Measurements from ENCODE around the gene OR9I1. TPM values are rescaled to one million over a fixed set of nuclear protein-coding genes. Genes with fewer than 3 reads are reported as not detected.

OR9I1 gene
- not detected in 2 replicates for total RNA-seq (2014; rRNA removed; shearing (Covaris generic))

- DNase-seq, result peak in 1 of 2 experiments; percentile 16
Measured at GRCh38 chr11:58125469-58125868, at the start of gene OR9I1. Gene OR9I1, minus strand, starts transcription at chr11:58125530. Its CDS starts 6,086 bp downstream, at chr11:58119444.

GRCh38 chr11:58165504-58166106 lies 40.3 kb upstream of the OR9I1 start:
- no peak for DNase-seq
- Histone ChIP-seq H3K27me3 (no peaks in the 10 kb centered on the region), H3K9me3 (replicated peaks) (no peaks in the 10 kb centered on the region), H3K36me3 (no peaks in the 10 kb centered on the region), H3K4me1 (no peaks in the 10 kb centered on the region), H3K27ac (no peak overlapping the region), H3K4me3 (no peak overlapping the region)

More at GRCh38 chr11:58125469-58125868, at the start of gene OR9I1:
- no peaks in the 10 kb centered on the region for H3K9me3 ChIP-seq (replicated peaks)
- no peaks in the 10 kb centered on the region for H3K4me1 ChIP-seq
- no peak within 1 kb of the TSS for H3K27ac ChIP-seq
- H3K36me3 ChIP-seq, result no peaks in the 10 kb centered on the region
- H3K4me3 ChIP-seq, result no peak within 1 kb of the TSS
- H3K27me3 ChIP-seq, result no peaks in the 10 kb centered on the region

GRCh38 chr11:58164990-58165389 lies 39.7 kb upstream of the OR9I1 start:
- H3K4me3 ChIP-seq, result no peak overlapping the region
- H3K27ac ChIP-seq, result no peak overlapping the region
- no peaks in the 10 kb centered on the region for H3K27me3 ChIP-seq
- H3K4me1 ChIP-seq, result no peaks in the 10 kb centered on the region
- no peak for DNase-seq
- H3K9me3 ChIP-seq (replicated peaks), result no peaks in the 10 kb centered on the region
- no peaks in the 10 kb centered on the region for H3K36me3 ChIP-seq

- Histone ChIP-seq H3K36me3 (no peaks in the 10 kb centered on the region), H3K4me3 (no peak overlapping the region), H3K9me3 (replicated peaks) (no peaks in the 10 kb centered on the region), H3K27ac (no peak overlapping the region), H3K27me3 (no peaks in the 10 kb centered on the region), H3K4me1 (no peaks in the 10 kb centered on the region)
- no peak for DNase-seq
Measured at GRCh38 chr11:58164389-58164788, 39.1 kb upstream of the OR9I1 start.

- DNase-seq, result no peak
- Histone ChIP-seq H3K4me1 (no peaks in the 10 kb centered on the region), H3K27me3 (no peaks in the 10 kb centered on the region), H3K27ac (no peak overlapping the region), H3K9me3 (replicated peaks) (no peaks in the 10 kb centered on the region), H3K4me3 (no peak overlapping the region), H3K36me3 (no peaks in the 10 kb centered on the region)
Measured at GRCh38 chr11:58152781-58153180, 27.5 kb upstream of the OR9I1 start.

- H3K36me3 ChIP-seq, result no peaks in the 10 kb centered on the region
- no peak for DNase-seq
- peaks cover 3% of the 10 kb centered on the region; the same call in 1 of the 2 replicates for H3K4me1 ChIP-seq
- no peak overlapping the region for H3K4me3 ChIP-seq
- H3K27ac ChIP-seq, result no peak overlapping the region
- no peaks in the 10 kb centered on the region for H3K9me3 ChIP-seq (replicated peaks)
- no peaks in the 10 kb centered on the region for H3K27me3 ChIP-seq
Measured at GRCh38 chr11:58142761-58143160, 17.4 kb upstream of the OR9I1 start.

- Histone ChIP-seq H3K4me1 (no peaks in the 10 kb centered on the region), H3K4me3 (no peak overlapping the region), H3K36me3 (no peaks in the 10 kb centered on the region), H3K9me3 (replicated peaks) (no peaks in the 10 kb centered on the region), H3K27me3 (no peaks in the 10 kb centered on the region), H3K27ac (no peak overlapping the region)
- DNase-seq, result no peak
Measured at GRCh38 chr11:58135171-58135570, 9.8 kb upstream of the OR9I1 start.

- Histone ChIP-seq H3K36me3 (no peaks in the 10 kb centered on the region), H3K9me3 (replicated peaks) (no peaks in the 10 kb centered on the region), H3K4me3 (no peak overlapping the region), H3K4me1 (no peaks in the 10 kb centered on the region), H3K27ac (no peak overlapping the region), H3K27me3 (no peaks in the 10 kb centered on the region)
- peak in 1 of 2 experiments; percentile 25 for DNase-seq
Measured at GRCh38 chr11:58134151-58134550, 8.8 kb upstream of the OR9I1 start.

GRCh38 chr11:58133309-58134076 lies 8.2 kb upstream of the OR9I1 start:
- H3K9me3 ChIP-seq (replicated peaks), result no peaks in the 10 kb centered on the region
- no peak overlapping the region for H3K4me3 ChIP-seq
- no peak for DNase-seq
- H3K27me3 ChIP-seq, result no peaks in the 10 kb centered on the region
- no peaks in the 10 kb centered on the region for H3K4me1 ChIP-seq
- H3K27ac ChIP-seq, result no peak overlapping the region
- no peaks in the 10 kb centered on the region for H3K36me3 ChIP-seq

GRCh38 chr11:58127350-58127749 lies 2.0 kb upstream of the OR9I1 start:
- Histone ChIP-seq H3K27me3 (no peaks in the 10 kb centered on the region), H3K9me3 (replicated peaks) (no peaks in the 10 kb centered on the region), H3K4me1 (no peaks in the 10 kb centered on the region), H3K36me3 (no peaks in the 10 kb centered on the region), H3K4me3 (no peak overlapping the region), H3K27ac (no peak overlapping the region)
- no peak for DNase-seq

GRCh38 chr11:58121096-58121495 lies 4.2 kb downstream of the OR9I1 start:
- Histone ChIP-seq H3K36me3 (no peaks in the 10 kb centered on the region), H3K9me3 (replicated peaks) (no peaks in the 10 kb centered on the region; the same call in 1 of the 2 replicates), H3K4me3 (no peak overlapping the region), H3K27ac (no peak overlapping the region), H3K4me1 (no peaks in the 10 kb centered on the region), H3K27me3 (no peaks in the 10 kb centered on the region; the same call in 1 of the 2 replicates)
- DNase-seq, result no peak

GRCh38 chr11:58097437-58097836 lies 27.9 kb downstream of the OR9I1 start:
- Histone ChIP-seq H3K27me3 (no peaks in the 10 kb centered on the region), H3K9me3 (replicated peaks) (no peaks in the 10 kb centered on the region), H3K4me3 (no peak overlapping the region), H3K4me1 (no peaks in the 10 kb centered on the region), H3K36me3 (no peaks in the 10 kb centered on the region), H3K27ac (no peak overlapping the region)
- DNase-seq, result no peak

GRCh38 chr11:58086528-58086927 lies 38.8 kb downstream of the OR9I1 start:
- no peak for DNase-seq

GRCh38 chr11:58075781-58076180 lies 49.5 kb downstream of the OR9I1 start:
- Histone ChIP-seq H3K27me3 (no peaks in the 10 kb centered on the region), H3K4me1 (no peaks in the 10 kb centered on the region), H3K4me3 (no peak overlapping the region), H3K9me3 (replicated peaks) (no peaks in the 10 kb centered on the region), H3K36me3 (no peaks in the 10 kb centered on the region), H3K27ac (no peak overlapping the region)
- DNase-seq, result no peak

More at GRCh38 chr11:58086528-58086927, 38.8 kb downstream of the OR9I1 start:
- no peaks in the 10 kb centered on the region for H3K4me1 ChIP-seq
- H3K9me3 ChIP-seq (replicated peaks), result no peaks in the 10 kb centered on the region
- no peak overlapping the region for H3K27ac ChIP-seq
- no peaks in the 10 kb centered on the region for H3K27me3 ChIP-seq
- no peaks in the 10 kb centered on the region for H3K36me3 ChIP-seq
- no peak overlapping the region for H3K4me3 ChIP-seq

- H3K27me3 ChIP-seq, result no peaks in the 10 kb centered on the region
- H3K4me3 ChIP-seq, result no peak overlapping the region
- no peaks in the 10 kb centered on the region for H3K4me1 ChIP-seq
- no peak overlapping the region for H3K27ac ChIP-seq
- DNase-seq, result no peak
- H3K36me3 ChIP-seq, result no peaks in the 10 kb centered on the region
- no peaks in the 10 kb centered on the region for H3K9me3 ChIP-seq (replicated peaks)
Measured at GRCh38 chr11:58070585-58070984, 54.7 kb downstream of the OR9I1 start.
